Thyroid gland (tissue), 4 donors: ENCODE data around the gene RCOR2.

Experiments used
- POLR2A ChIP-seq, 2 donors: fragments of 450-650 bp; IDR thresholded peaks; one replicate each; pipeline ENCODE4 v1.6.1; 2017; ENCODE audit warnings: antibody characterized with exemption in 2 of 2, mild to moderate bottlenecking in 2 of 2, moderate library complexity in 1 of 2
- TF ChIP-seq, protein P1 (sequence below), 6 experiments: fragments of 200-600 bp in 3 of 6; fragments of 450-650 bp in 3 of 6; sonication (generic) in 3 of 6; IDR thresholded peaks; one replicate each; pipeline ENCODE4 v1.5.1; 2016 to 2019; ENCODE audit warnings: antibody characterized with exemption in 6 of 6, mild to moderate bottlenecking in 2 of 6, inconsistent platforms in 1 of 6, moderate library complexity in 1 of 6

DNA sequence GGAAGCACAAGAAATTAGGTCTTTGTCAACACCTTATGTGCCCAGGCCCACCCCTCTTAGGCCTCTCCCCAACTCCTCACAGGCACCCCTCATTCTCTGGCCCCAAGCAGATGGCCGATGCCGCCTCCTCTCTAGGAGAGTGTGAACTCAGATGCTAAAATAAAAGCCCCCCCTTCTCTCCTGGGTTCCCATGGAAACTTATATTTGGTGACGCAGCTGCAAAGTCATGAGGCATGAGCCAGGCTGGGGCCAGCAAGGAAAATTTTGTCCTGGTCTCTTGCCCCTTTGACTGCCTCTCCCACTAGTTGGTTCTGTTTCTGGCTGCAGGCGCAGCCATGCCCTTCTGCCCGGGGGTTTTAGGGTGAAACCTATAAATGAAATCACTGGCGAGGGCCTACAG is 11.8 kb downstream of the RCOR2 start:
- TF ChIP-seq, protein P1, sequence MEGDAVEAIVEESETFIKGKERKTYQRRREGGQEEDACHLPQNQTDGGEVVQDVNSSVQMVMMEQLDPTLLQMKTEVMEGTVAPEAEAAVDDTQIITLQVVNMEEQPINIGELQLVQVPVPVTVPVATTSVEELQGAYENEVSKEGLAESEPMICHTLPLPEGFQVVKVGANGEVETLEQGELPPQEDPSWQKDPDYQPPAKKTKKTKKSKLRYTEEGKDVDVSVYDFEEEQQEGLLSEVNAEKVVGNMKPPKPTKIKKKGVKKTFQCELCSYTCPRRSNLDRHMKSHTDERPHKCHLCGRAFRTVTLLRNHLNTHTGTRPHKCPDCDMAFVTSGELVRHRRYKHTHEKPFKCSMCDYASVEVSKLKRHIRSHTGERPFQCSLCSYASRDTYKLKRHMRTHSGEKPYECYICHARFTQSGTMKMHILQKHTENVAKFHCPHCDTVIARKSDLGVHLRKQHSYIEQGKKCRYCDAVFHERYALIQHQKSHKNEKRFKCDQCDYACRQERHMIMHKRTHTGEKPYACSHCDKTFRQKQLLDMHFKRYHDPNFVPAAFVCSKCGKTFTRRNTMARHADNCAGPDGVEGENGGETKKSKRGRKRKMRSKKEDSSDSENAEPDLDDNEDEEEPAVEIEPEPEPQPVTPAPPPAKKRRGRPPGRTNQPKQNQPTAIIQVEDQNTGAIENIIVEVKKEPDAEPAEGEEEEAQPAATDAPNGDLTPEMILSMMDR (IDR thresholded peaks at IDR 0.05), result no peak
- no peak for TF ChIP-seq POLR2A (IDR thresholded peaks at IDR 0.05)
